AG09319 (cell line): ENCODE measurements around the gene CDS2.

Experiments used
- DNase-seq: peaks from one replicate; pipeline ENCODE4 v3.0.0-alpha.2; 2010; ENCODE audit warnings: low read depth; ENCODE audit errors: extremely low read depth
- CTCF ChIP-seq: IDR thresholded peaks from 2 replicates; pipeline ENCODE4 v1.5.1; 2011; ENCODE audit warnings: low read depth, mild to moderate bottlenecking, inconsistent platforms, low read length, moderate library complexity

CDS2 gene

GRCh38 chr20:5153612-5154542 is 27.1 kb downstream of the CDS2 start:
- no peak for DNase-seq
- TF ChIP-seq CTCF = no peak

DNA sequence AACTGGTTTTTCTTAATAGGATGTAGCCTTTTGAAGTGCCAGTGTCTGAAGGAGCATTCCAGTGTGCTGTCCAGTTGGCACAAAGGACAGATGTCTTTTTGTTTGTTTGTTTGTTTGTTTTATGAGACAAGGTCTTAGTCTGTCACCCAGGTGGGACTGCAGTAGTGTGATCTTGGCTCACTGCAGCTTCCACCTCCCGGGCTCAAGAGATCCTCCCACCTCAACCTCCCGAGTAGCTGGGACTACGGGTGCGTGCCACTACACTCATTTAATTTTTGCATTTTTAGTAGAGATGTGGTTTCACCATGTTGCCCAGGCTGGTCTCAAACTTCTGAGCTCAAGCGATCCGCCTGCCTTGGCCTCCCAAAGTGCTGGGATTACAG is 27.7 kb downstream of the CDS2 start:
- DNase-seq = no peak
- no peak for TF ChIP-seq CTCF

DNA sequence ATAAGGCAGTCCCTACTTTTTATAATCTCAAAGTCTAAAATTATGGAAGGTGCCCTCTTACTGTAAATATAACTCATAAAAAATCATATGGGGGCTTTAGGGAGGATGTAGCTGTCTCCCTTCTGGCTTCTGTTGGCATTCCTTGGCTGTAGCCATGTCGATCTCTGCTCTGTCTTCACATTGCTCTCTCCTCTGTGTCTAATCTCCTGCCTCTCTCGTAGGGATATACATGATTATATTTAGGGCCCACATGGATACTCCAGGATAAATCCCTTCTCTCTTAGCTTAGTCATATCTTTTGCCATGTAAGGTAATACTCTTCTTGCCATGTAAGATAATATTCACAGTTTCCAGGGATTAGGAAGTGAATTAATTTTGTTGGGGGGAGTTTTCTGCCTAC is 28.6 kb downstream of the CDS2 start:
- no peak for DNase-seq
- TF ChIP-seq CTCF = no peak

DNA sequence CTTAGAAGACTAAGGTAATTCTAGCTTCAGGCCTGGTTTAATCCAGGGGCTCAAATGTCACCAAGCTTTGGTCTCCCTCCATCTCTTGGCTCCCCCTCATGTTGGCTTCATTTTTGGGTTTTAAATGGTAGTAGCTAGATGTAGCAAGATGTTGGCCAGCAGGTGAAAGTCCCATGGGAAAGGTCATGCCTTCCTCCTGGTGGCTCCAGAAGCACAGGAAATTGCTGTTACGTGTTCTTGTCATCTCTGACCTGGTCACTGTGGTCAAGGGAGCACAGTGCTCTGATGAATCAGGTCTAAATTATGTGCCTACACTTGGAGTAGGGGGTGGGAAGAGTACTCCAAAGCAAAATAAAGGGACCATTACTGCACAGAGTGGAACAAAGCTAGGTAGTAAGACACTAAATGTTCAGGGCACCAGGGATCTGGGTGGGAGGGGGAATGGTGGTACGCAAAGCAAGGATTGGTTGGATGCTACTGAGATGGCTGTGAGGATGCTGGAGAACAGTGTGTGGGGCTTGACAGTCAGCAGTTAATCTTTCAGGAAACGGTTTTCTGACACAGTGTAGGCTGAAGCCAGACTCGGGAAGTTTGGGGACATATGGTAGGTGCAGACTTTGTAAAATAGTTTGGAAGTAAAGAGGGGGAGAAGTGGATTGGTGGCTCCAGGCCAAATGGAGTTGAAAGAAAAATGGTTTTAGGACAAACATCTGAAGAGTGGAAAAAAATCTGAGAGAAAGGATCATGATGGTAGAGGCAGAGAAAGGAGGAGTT is 30.1 kb downstream of the CDS2 start:
- TF ChIP-seq CTCF = no peak
- no peak for DNase-seq

GRCh38 chr20:5159928-5160327 is 33.1 kb downstream of the CDS2 start:
- no peak for TF ChIP-seq CTCF
- no peak for DNase-seq

DNA sequence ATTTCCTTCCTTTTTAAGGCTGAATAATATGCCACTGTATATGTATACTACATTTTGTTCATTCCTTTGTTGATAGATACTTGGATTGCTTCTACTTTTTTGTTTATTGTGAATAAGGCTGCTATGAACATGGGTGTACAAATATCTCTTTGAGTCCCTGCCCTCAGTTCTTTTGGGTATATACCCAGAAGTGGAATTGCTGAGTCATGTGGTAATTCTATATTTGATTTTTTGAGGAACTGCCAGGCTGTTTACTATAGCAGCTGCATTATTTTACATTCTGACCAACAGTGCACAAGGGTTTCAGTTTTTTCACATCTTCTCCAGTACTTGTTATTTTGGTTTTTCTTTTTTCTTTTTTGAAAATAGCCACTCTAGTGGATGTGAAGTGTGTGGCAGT is 34.1 kb downstream of the CDS2 start:
- DNase-seq = no peak
- no peak for TF ChIP-seq CTCF
